IPS DF 6.9 (cell line): ENCODE data around the gene SNX13.

ENCODE experiments used
- DNase-seq: peaks from one replicate; pipeline ENCODE4 v3.0.0-alpha.2; 2013; ENCODE audit warnings: low read depth, low spot score
- H3K27ac ChIP-seq: one replicate; pipeline ENCODE4 v1.5.1; 2013; ENCODE audit warnings: low read length, control low read depth
- H3K27me3 ChIP-seq: 2 replicates; pipeline ENCODE4 v1.6.1; 2013; ENCODE audit warnings: mild to moderate bottlenecking, low read length; ENCODE audit not compliant: control insufficient read depth, insufficient read depth
- H3K36me3 ChIP-seq: 2 replicates; pipeline ENCODE4 v1.6.1; 2013; ENCODE audit warnings: low read length; ENCODE audit not compliant: control insufficient read depth, insufficient read depth
- H3K4me1 ChIP-seq: 2 replicates; pipeline ENCODE4 v1.6.1; 2013; ENCODE audit warnings: low read length; ENCODE audit not compliant: control insufficient read depth, insufficient read depth
- H3K4me3 ChIP-seq: 2 replicates; pipeline ENCODE4 v1.5.1; 2013; ENCODE audit warnings: mild to moderate bottlenecking, low read length
- H3K9me3 ChIP-seq: 2 replicates; pipeline ENCODE4 v1.6.1; 2013; ENCODE audit warnings: low read length, inconsistent platforms; ENCODE audit not compliant: control insufficient read depth, insufficient read depth
- WGBS: extraction: QIAGEN DNeasy Blood & Tissue Kit; methylation state at CpG from one replicate; pipeline ENCODE4 v1.1.7; 2013; ENCODE audit warnings: mixed read lengths, missing lambda C conversion rate; ENCODE audit not compliant: insufficient read length, insufficient coverage; 5-methylcytosine and 5-hydroxymethylcytosine counted together

The SNX13 gene

GRCh38 chr7:17934094-17934493 is 6.2 kb downstream of the SNX13 start:
- no peaks in the 10 kb centered on the region for H3K27me3 ChIP-seq
- H3K4me1 ChIP-seq = no peaks in the 10 kb centered on the region; the same call in 1 of the 2 replicates
- no peak overlapping the region for H3K27ac ChIP-seq
- WGBS = 100% methylated on average over 2 of the region's 2 CpGs
- H3K36me3 ChIP-seq = no peaks in the 10 kb centered on the region
- DNase-seq = no peak
- H3K9me3 ChIP-seq = no peaks in the 10 kb centered on the region
- H3K4me3 ChIP-seq = no peak overlapping the region

- DNase-seq = no peak
- WGBS = no CpG with 5 or more reads among the region's 2 CpGs
Measured at GRCh38 chr7:17932770-17933169, 7.5 kb downstream of the SNX13 start.

GRCh38 chr7:17931069-17931468 is 9.2 kb downstream of the SNX13 start:
- no peak for DNase-seq
- H3K4me3 ChIP-seq = no peak overlapping the region
- H3K27me3 ChIP-seq = no peaks in the 10 kb centered on the region
- WGBS = 100% methylated on average over 1 of the region's 1 CpG
- no peaks in the 10 kb centered on the region; the same call in 1 of the 2 replicates for H3K4me1 ChIP-seq
- no peaks in the 10 kb centered on the region for H3K9me3 ChIP-seq
- no peak overlapping the region for H3K27ac ChIP-seq
- no peaks in the 10 kb centered on the region for H3K36me3 ChIP-seq

More at GRCh38 chr7:17932770-17933169, 7.5 kb downstream of the SNX13 start:
- Histone ChIP-seq H3K27ac (no peak overlapping the region), H3K9me3 (no peaks in the 10 kb centered on the region), H3K36me3 (no peaks in the 10 kb centered on the region), H3K27me3 (no peaks in the 10 kb centered on the region), H3K4me3 (no peak overlapping the region), H3K4me1 (no peaks in the 10 kb centered on the region; the same call in 1 of the 2 replicates)

GRCh38 chr7:17930546-17930945 is 9.7 kb downstream of the SNX13 start:
- Histone ChIP-seq H3K36me3 (no peaks in the 10 kb centered on the region), H3K4me1 (no peaks in the 10 kb centered on the region; the same call in 1 of the 2 replicates), H3K27me3 (no peaks in the 10 kb centered on the region), H3K4me3 (no peak overlapping the region), H3K9me3 (no peaks in the 10 kb centered on the region), H3K27ac (no peak overlapping the region)
- no peak for DNase-seq
- no CpG with 5 or more reads among the region's 2 CpGs for WGBS

- no CpG with 5 or more reads among the region's 5 CpGs for WGBS
- Histone ChIP-seq H3K9me3 (no peaks in the 10 kb centered on the region), H3K4me3 (no peak overlapping the region), H3K4me1 (no peaks in the 10 kb centered on the region; the same call in 1 of the 2 replicates), H3K27ac (no peak overlapping the region), H3K27me3 (no peaks in the 10 kb centered on the region), H3K36me3 (no peaks in the 10 kb centered on the region)
- no peak for DNase-seq
Measured at GRCh38 chr7:17929647-17930395, 10.5 kb downstream of the SNX13 start.

- no CpG with 5 or more reads among the region's 1 CpG for WGBS
- H3K27ac ChIP-seq = no peak overlapping the region
Measured at GRCh38 chr7:17928055-17928454, 12.2 kb downstream of the SNX13 start.

GRCh38 chr7:17921857-17922416 is 18.4 kb downstream of the SNX13 start:
- Histone ChIP-seq H3K4me3 (no peak overlapping the region), H3K27ac (no peak overlapping the region), H3K27me3 (no peaks in the 10 kb centered on the region), H3K9me3 (no peaks in the 10 kb centered on the region), H3K36me3 (no peaks in the 10 kb centered on the region), H3K4me1 (no peaks in the 10 kb centered on the region; the same call in 1 of the 2 replicates)
- WGBS = no CpG with 5 or more reads among the region's 1 CpG
- no peak for DNase-seq

More at GRCh38 chr7:17928055-17928454, 12.2 kb downstream of the SNX13 start:
- DNase-seq = no peak
- no peaks in the 10 kb centered on the region; the same call in none of the 2 replicates for H3K4me1 ChIP-seq
- H3K4me3 ChIP-seq = no peak overlapping the region
- no peaks in the 10 kb centered on the region for H3K9me3 ChIP-seq
- no peaks in the 10 kb centered on the region for H3K36me3 ChIP-seq
- no peaks in the 10 kb centered on the region for H3K27me3 ChIP-seq

- no peaks in the 10 kb centered on the region for H3K9me3 ChIP-seq
- H3K36me3 ChIP-seq = no peaks in the 10 kb centered on the region
- H3K4me1 ChIP-seq = peaks cover 5% of the 10 kb centered on the region
- DNase-seq = no peak
- H3K27me3 ChIP-seq = no peaks in the 10 kb centered on the region
- WGBS = no CpG with 5 or more reads among the region's 3 CpGs
- H3K4me3 ChIP-seq = no peak overlapping the region
- no peak overlapping the region for H3K27ac ChIP-seq
Measured at GRCh38 chr7:17917842-17918241, 22.5 kb downstream of the SNX13 start.

GRCh38 chr7:17916786-17917185 is 23.5 kb downstream of the SNX13 start:
- Histone ChIP-seq H3K36me3 (no peaks in the 10 kb centered on the region), H3K4me3 (no peak overlapping the region), H3K27me3 (no peaks in the 10 kb centered on the region), H3K4me1 (peaks cover 6% of the 10 kb centered on the region), H3K27ac (no peak overlapping the region), H3K9me3 (no peaks in the 10 kb centered on the region)
- no peak for DNase-seq

- H3K27ac ChIP-seq = no peak overlapping the region
- no peaks in the 10 kb centered on the region for H3K9me3 ChIP-seq
- no CpG with 5 or more reads among the region's 2 CpGs for WGBS
- no peaks in the 10 kb centered on the region for H3K27me3 ChIP-seq
- DNase-seq = no peak
- H3K36me3 ChIP-seq = no peaks in the 10 kb centered on the region
- H3K4me3 ChIP-seq = no peak overlapping the region
- H3K4me1 ChIP-seq = peaks cover 6% of the 10 kb centered on the region
Measured at GRCh38 chr7:17915796-17916195, 24.5 kb downstream of the SNX13 start.

GRCh38 chr7:17915168-17915567 is 25.1 kb downstream of the SNX13 start:
- H3K27ac ChIP-seq = no peak overlapping the region
- peaks cover 6% of the 10 kb centered on the region for H3K4me1 ChIP-seq
- no peak overlapping the region for H3K4me3 ChIP-seq
- no peaks in the 10 kb centered on the region for H3K27me3 ChIP-seq
- no peaks in the 10 kb centered on the region for H3K9me3 ChIP-seq
- no peaks in the 10 kb centered on the region for H3K36me3 ChIP-seq
- WGBS = no CpG with 5 or more reads among the region's 6 CpGs
- DNase-seq = no peak
